Measurements from ENCODE around the gene TSPO2. TPM values are rescaled to one million over a fixed set of nuclear protein-coding genes. Genes with fewer than 3 reads are reported as not detected.

The TSPO2 gene
- total and polyA plus RNA-seq, 2 of the 4 experiments (the other 2 are of a cell fraction), result not detected

- Histone ChIP-seq H2BK5ac (ENCODE audit: low read depth, low read length, poor library complexity, severe bottlenecking) (no peak overlapping the region), H3K4ac (ENCODE audit: low read depth, low read length) (no peak overlapping the region), H4K5ac (ENCODE audit: low read depth, low read length) (no peak overlapping the region), H2AK9ac (replicated peaks; ENCODE audit: low read depth, low read length, poor library complexity) (no peak overlapping the region), H2BK20ac (ENCODE audit: low read depth, low read length) (no peak overlapping the region), H3K56ac (ENCODE audit: extremely low read depth, insufficient read depth, low read length) (no peak overlapping the region), H2BK120ac (ENCODE audit: low read depth, low read length) (no peak overlapping the region), H3K4me3 (ENCODE audit: insufficient read depth, low read depth, low read length) (no peak overlapping the region), H3K14ac (replicated peaks; ENCODE audit: low read depth, low read length) (no peak overlapping the region), H3K4me1 (ENCODE audit: control insufficient read depth, insufficient read depth, low read length) (no peaks in the 10 kb centered on the region), H3K23ac (ENCODE audit: low read depth, low read length) (no peak overlapping the region), H2AFZ (replicated peaks; ENCODE audit: low read length, poor library complexity) (no peak overlapping the region), H4K91ac (ENCODE audit: insufficient read depth, low read depth, low read length) (no peak overlapping the region), H3K36me3 (ENCODE audit: control insufficient read depth, insufficient read depth, low read length) (no peaks in the 10 kb centered on the region), H3K4me2 (ENCODE audit: low read depth, low read length) (no peak overlapping the region), H3K79me1 (ENCODE audit: low read depth in 1 of 2, low read length in 2 of 2) (no peaks in the 10 kb centered on the region), H3K27ac (ENCODE audit: insufficient read depth, low read length) (no peak overlapping the region), H3K9ac (ENCODE audit: low read depth, low read length) (no peak overlapping the region), H3K9me1 (ENCODE audit: insufficient read depth, low read length) (0 out of 2 replicates have a peak, but pooled peaks cover 4% of the 10 kb centered on the region), H3K18ac (ENCODE audit: low read depth, low read length) (no peak overlapping the region), H3K27me3 (ENCODE audit: control insufficient read depth, insufficient read depth, low read length) (peaks cover 15% of the 10 kb centered on the region), H2BK15ac (ENCODE audit: low read depth, low read length) (no peak overlapping the region), H3K9me3 (ENCODE audit: control insufficient read depth, insufficient read depth, low read length) (no peaks in the 10 kb centered on the region), H4K8ac (ENCODE audit: low read depth in 2 of 2, low read length in 2 of 2) (no peak overlapping the region), H2AK5ac (ENCODE audit: low read depth, low read length) (no peak overlapping the region), H4K20me1 (ENCODE audit: insufficient read depth, low read length) (no peaks in the 10 kb centered on the region)
- intact Hi-C loops (cut with micrococcal nuclease), result no loop called here
- no peak for DNase-seq
- dilution Hi-C loops (cut with HindIII; ENCODE audit: low sequenced_read_pairs, unreplicated experiment), result no loop called here
- POLR2A ChIA-PET (ENCODE audit: unreplicated experiment), result no interaction called here
- CTCF ChIA-PET, result interaction anchor here (0.7 kb wide), 1 partner anchor 1336 kb away, joined by 3 read pairs; no protein-coding TSS in a partner anchor
- BruUV-seq (replicated peaks), result no TSS peak
- 20% methylated on average over 1 of the region's 9 CpGs; no CpG with 5 or more reads in 1 of the 2 experiments for WGBS, 2 experiments (ENCODE audit: extremely low coverage in 2 of 2, insufficient read length in 1 of 2)
- ATAC-seq (ENCODE audit: low read depth), result no peak
- in situ Hi-C loops (cut with MboI; ENCODE audit: low sequenced_read_pairs), result loop anchor here (25.0 kb wide), 2 partner anchors 1061 to 1686 kb away; no protein-coding TSS in a partner anchor
- TF ChIP-seq CHD1 (IDR thresholded peaks at IDR 0.05; ENCODE audit: low read depth, low read length) (no peak), POLR2A (IDR thresholded peaks at IDR 0.05; ENCODE audit: low read depth, low read length) (no peak), USF2 (IDR thresholded peaks at IDR 0.05; ENCODE audit: low read depth, low read length) (no peak), MAZ (IDR thresholded peaks at IDR 0.05; ENCODE audit: borderline replicate concordance, low read depth, low read length) (no peak), RAD21 (IDR thresholded peaks at IDR 0.05; ENCODE audit: low read length) (no peak), ELK1 (IDR thresholded peaks at IDR 0.05; ENCODE audit: borderline replicate concordance, low read depth, low read length) (no peak), NFE2L2 (IDR thresholded peaks at IDR 0.05; ENCODE audit: low read depth, low read length) (no peak), CEBPB (IDR thresholded peaks at IDR 0.05; ENCODE audit: low read depth, low read length) (no peak), SMC3 (IDR thresholded peaks at IDR 0.05; ENCODE audit: low read depth, low read length) (no peak)
These were observed 5.8 kb downstream of the TSPO2 start for GRCh38 chr6:41047745-41048732.
